ENCODE data around the gene SPRY1. TPM values are rescaled to one million over a fixed set of nuclear protein-coding genes. Genes with fewer than 3 reads are reported as not detected.

SPRY1 gene
- total RNA-seq, 1 experiment from 2014 or later, result 76.3 TPM

DNA sequence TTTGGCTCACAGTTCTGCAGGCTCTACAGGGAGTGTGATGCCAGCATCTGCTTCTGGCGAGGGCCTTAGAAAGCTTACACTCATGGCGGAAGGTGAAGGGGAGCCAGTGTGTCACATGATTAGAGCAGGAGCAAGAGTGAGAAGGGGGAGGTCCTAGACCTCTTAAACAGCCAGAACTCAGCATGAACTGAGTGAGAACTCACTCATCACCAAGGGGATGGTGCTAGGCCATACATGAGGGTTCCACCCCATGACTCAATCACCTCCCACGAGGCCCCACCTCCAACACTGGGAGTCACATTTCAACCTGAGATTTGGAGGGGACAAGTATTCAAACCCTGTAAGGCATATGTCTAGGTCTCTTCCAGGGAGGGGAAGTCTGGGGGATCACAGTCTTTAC, 33.4 kb downstream of the SPRY1 start:
- no peak overlapping the region for H3K4me3 Mint-ChIP-seq
- Histone ChIP-seq H3K56ac (ENCODE audit: insufficient read length, low read depth, low read length) (no peak overlapping the region), H2BK15ac (ENCODE audit: low read depth, low read length) (no peak overlapping the region), H3K4me1 (ENCODE audit: insufficient read depth, low read length) (no peaks in the 10 kb centered on the region), H3K27me3 (ENCODE audit: insufficient read depth, low read length) (no peaks in the 10 kb centered on the region), H3K23me2 (ENCODE audit: insufficient read length, low read depth, low read length, poor library complexity, severe bottlenecking) (no peaks in the 10 kb centered on the region), H3K79me1 (ENCODE audit: insufficient read depth, low read depth, low read length, poor library complexity, severe bottlenecking) (no peaks in the 10 kb centered on the region), H3K23ac (ENCODE audit: insufficient read length, low read depth, low read length) (no peak overlapping the region), H3K79me2 (ENCODE audit: insufficient read depth, low read length) (no peaks in the 10 kb centered on the region), H2AK5ac (ENCODE audit: insufficient read length, low read length) (no peak overlapping the region), H2BK5ac (ENCODE audit: insufficient read length, low read length) (no peak overlapping the region), H2BK120ac (ENCODE audit: low read depth, low read length, poor library complexity, severe bottlenecking) (no peak overlapping the region), H3K14ac (ENCODE audit: insufficient read depth, low read length) (no peak overlapping the region), H3K9ac (ENCODE audit: extremely low read depth, insufficient read length, low read length) (no peak overlapping the region), H3K4me2 (ENCODE audit: insufficient read depth, insufficient read length, low read length) (no peak overlapping the region), H3T11ph (ENCODE audit: low read length) (no peak overlapping the region), H4K91ac (ENCODE audit: insufficient read length, low read depth, low read length) (no peak overlapping the region), H3K18ac (ENCODE audit: insufficient read length, low read depth, low read length) (no peak overlapping the region), H4K8ac (replicated peaks; ENCODE audit: insufficient read length, low read depth, low read length) (no peak overlapping the region), H2BK20ac (ENCODE audit: low read depth, low read length, poor library complexity, severe bottlenecking) (no peak overlapping the region), H3K27ac (ENCODE audit: insufficient read length, low read depth, low read length) (no peak overlapping the region), H4K5ac (ENCODE audit: insufficient read length, low read depth, low read length) (no peak overlapping the region), H4K20me1 (ENCODE audit: control insufficient read depth, insufficient read depth, insufficient read length) (no peaks in the 10 kb centered on the region), H3K4ac (ENCODE audit: low read depth, low read length) (no peak overlapping the region), H3K9me3 (ENCODE audit: control insufficient read depth, low read depth, low read length) (no peaks in the 10 kb centered on the region), H2BK12ac (ENCODE audit: insufficient read length, low read depth, low read length) (no peak overlapping the region), H2AFZ (ENCODE audit: low read length) (no peak overlapping the region)
- TF ChIP-seq, protein P1, sequence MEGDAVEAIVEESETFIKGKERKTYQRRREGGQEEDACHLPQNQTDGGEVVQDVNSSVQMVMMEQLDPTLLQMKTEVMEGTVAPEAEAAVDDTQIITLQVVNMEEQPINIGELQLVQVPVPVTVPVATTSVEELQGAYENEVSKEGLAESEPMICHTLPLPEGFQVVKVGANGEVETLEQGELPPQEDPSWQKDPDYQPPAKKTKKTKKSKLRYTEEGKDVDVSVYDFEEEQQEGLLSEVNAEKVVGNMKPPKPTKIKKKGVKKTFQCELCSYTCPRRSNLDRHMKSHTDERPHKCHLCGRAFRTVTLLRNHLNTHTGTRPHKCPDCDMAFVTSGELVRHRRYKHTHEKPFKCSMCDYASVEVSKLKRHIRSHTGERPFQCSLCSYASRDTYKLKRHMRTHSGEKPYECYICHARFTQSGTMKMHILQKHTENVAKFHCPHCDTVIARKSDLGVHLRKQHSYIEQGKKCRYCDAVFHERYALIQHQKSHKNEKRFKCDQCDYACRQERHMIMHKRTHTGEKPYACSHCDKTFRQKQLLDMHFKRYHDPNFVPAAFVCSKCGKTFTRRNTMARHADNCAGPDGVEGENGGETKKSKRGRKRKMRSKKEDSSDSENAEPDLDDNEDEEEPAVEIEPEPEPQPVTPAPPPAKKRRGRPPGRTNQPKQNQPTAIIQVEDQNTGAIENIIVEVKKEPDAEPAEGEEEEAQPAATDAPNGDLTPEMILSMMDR (conservative IDR thresholded peaks at IDR 0.05), result no peak
- no peak overlapping the region for H3K27ac Mint-ChIP-seq
- H3K27me3 Mint-ChIP-seq (ENCODE audit: low read depth), result no peaks in the 10 kb centered on the region; the same call in 1 of the 2 replicates
- H3K36me3 Mint-ChIP-seq (ENCODE audit: insufficient read depth in 1 of 3, low read depth in 3 of 3), result peaks cover 8 to 44% (median 33%) of the 10 kb centered on the region in 3 experiments
- no CpG with 5 or more reads among the region's 3 CpGs for WGBS (ENCODE audit: extremely low coverage, insufficient read length, low lambda C conversion rate)
- DNase-seq, result no peak
- peaks cover 30 to 42% of the 10 kb centered on the region in 2 experiments for H3K9me3 Mint-ChIP-seq
- peaks cover 2% of the 10 kb centered on the region in 2 experiments; a peak in 2 of 4 replicates for H3K4me1 Mint-ChIP-seq

All from H9 (cell line).